ENCODE data around the gene PSORS1C1.

- TF ChIP-seq, protein P1, sequence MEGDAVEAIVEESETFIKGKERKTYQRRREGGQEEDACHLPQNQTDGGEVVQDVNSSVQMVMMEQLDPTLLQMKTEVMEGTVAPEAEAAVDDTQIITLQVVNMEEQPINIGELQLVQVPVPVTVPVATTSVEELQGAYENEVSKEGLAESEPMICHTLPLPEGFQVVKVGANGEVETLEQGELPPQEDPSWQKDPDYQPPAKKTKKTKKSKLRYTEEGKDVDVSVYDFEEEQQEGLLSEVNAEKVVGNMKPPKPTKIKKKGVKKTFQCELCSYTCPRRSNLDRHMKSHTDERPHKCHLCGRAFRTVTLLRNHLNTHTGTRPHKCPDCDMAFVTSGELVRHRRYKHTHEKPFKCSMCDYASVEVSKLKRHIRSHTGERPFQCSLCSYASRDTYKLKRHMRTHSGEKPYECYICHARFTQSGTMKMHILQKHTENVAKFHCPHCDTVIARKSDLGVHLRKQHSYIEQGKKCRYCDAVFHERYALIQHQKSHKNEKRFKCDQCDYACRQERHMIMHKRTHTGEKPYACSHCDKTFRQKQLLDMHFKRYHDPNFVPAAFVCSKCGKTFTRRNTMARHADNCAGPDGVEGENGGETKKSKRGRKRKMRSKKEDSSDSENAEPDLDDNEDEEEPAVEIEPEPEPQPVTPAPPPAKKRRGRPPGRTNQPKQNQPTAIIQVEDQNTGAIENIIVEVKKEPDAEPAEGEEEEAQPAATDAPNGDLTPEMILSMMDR (conservative IDR thresholded peaks at IDR 0.05 in 1 of 2, IDR thresholded peaks at IDR 0.05 in 1 of 2; ENCODE audit: low read depth in 1 of 2, low read length in 2 of 2), result no peak
- no peak for TF ChIP-seq EZH2 (IDR thresholded peaks at IDR 0.05; ENCODE audit: low read length, missing control alignments)
Measured at GRCh38 chr6:31163922-31164321, 49.3 kb downstream of the PSORS1C1 start.
